GM21423 (cell line): ENCODE results near the gene ZBTB3.
A peak's percentile ranks its signal among the peaks of the same experiment; 100 is the strongest.
"Not testable (repeated sequence)": the region's sequence is repeated elsewhere in the genome, so short reads cannot be mapped to it uniquely, and the experiment has no call there.

Source experiments
- ATAC-seq: cut with Tn5 transposase; IDR thresholded peaks from one replicate; pipeline ENCODE4 v1.9.1; 2021; ENCODE audit warnings: mild to moderate bottlenecking, moderate library complexity; ENCODE audit not compliant: unreplicated experiment

The ZBTB3 gene

DNA sequence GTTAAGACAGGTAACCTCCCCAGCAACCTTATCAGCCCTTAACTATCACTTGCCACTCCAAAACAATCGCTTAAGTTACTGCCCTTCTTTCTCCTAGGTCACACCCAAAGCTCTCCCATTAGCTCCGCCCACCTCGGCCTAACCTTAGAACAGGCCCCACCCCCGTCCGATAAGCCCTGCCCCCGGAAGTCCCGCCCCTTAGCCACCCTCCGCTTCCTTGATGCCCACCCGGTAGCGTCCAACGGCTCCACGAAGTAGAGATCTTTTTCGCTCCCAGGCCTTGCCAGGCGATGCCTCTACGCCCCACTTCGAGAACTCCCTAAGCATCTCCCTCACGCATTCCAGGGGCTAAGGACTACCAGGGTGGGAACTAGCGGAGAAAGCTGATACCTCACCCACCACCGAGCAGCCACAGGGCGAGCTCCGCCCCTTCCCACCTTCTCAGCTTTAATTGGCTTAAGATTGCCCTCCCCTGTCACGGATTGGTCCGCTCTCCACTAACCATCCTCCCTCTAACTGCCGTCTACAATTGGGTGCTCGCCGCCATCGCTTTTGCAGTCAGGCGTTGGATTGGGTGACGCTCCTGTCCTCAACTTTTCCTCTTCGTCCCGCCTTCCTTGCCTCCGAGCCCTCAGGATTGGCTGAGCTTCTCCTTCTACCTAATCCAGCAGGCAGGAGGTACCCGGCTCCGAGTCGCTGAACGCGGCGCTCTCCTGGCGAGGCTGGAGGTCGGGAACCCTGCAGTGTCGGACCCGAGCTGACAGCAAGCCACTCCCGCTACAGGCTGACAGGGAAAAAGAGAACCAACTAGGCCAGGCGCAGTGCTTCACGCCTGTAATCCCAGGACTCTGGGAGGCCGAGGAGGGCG, at the start of gene ZBTB3:
TSS of gene ZBTB3 (minus strand) at position 425 of the 868 bp plus-strand sequence. CDS start 496 bp downstream, outside the sequence.
- peak; percentile 94 for ATAC-seq

- ATAC-seq, result no peak
Measured at GRCh38 chr11:62801071-62801470, 47.1 kb upstream of the ZBTB3 start.

GRCh38 chr11:62799486-62799885, 45.5 kb upstream of the ZBTB3 start:
- ATAC-seq, result no peak

DNA sequence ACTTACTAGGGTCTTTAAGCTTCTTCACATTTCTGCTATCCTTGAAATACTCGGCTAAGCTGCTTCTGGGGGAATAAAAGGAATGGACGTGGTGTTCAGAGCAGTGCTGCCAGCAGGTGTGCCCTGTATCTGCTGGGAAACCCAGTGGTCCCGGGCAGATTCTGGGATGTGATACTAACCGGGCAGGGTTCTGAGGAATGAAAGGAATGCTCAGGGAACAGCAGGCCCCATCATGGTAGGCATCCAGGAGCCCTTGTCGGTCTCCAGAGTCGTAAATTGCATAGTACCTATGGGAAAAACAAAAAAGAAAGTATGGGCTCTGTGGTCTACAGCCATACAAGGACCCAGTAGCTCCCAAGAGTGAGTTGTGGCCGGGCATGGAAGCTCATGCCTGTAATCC, 42.3 kb upstream of the ZBTB3 start:
- no peak for ATAC-seq

- ATAC-seq, result no peak
Measured at GRCh38 chr11:62794201-62794775, 40.3 kb upstream of the ZBTB3 start.

- no peak for ATAC-seq
Measured at GRCh38 chr11:62792202-62792575, 38.2 kb upstream of the ZBTB3 start.

DNA sequence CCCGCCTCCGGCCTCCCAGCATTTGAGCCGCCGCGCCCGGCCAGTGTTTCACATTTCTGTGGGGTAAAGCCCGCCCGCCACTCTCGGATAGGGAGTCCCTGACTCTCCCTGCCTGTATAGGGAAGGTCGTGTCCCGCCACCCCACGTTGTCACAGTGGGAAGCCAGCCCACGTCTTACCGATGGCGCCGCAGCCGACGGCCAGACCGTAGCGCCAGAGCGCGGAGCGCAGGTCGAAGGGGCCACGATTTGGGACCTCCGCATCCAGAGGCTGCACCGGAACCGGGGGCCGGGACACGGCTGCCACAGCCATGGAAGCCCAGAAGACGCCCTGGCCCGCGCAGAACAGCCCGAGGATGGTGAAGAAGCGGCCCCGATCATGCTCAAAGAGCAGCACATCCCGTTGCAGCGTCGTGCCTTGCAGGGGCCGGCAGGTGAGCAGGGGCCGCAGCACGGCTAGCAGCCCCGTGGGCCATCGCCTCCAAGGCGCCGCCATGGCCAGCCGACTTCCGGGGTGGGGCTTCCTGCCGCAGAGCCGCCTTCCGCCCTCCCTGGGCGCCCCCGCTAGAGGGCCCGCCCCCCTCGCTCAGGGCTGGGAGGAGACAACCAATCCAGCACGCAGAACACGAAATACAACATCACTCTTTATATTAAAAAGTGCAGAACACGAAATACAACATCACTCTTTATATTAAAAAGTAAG, 37.7 kb upstream of the ZBTB3 start, which contains the start of gene TMEM223:
TSS of gene TMEM223 (minus strand) at position 506 of the 701 bp plus-strand sequence. CDS start at position 494, 12 bp downstream.
- peak; percentile 62 for ATAC-seq

DNA sequence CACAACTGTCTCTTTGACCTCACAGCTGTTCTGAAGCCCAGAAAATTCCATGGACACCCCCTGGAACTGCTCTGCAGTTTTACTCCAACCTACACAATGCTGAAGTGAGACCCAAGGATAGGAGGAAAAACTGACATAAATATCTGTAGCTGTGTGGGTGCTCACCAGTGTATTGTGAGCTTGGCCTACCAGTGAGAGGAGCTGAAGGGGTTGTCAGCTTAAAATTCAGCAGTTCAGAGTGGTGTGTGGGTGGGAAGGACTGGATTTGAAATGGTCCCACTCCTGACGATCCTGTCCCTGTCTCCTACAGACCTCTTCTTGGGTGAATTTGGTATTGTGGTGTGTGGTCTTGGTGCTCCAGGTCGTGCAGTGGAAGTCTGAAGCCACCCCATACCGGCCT, 35.6 kb upstream of the ZBTB3 start:
- ATAC-seq, result no peak

DNA sequence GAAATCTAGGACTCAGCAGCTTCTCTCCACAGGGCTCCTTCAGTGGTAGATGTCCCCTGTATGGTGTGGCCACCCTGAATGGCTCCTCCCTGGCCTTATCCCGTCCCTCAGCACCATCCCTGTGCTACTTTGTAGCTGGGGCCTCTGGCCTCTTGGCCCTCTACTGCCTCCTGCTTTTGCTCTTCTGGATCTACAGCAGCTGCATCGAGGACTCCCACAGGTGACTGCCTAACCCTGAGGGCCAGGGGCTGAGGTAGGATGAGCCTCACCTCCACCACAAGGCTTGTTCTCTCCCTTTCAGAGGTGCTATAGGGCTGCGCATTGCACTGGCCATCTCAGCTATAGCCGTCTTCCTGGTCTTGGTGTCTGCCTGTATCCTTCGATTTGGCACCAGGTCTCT, 35.0 kb upstream of the ZBTB3 start:
- ATAC-seq, result no peak

- ATAC-seq, result peak; percentile 65
Measured at GRCh38 chr11:62787005-62787759, 33.2 kb upstream of the ZBTB3 start, which contains the start of gene TMEM179B. Gene TMEM179B, plus strand, starts transcription at chr11:62787402. Its CDS starts 30 bp downstream, at chr11:62787432.

GRCh38 chr11:62786318-62787004, 32.5 kb upstream of the ZBTB3 start:
- ATAC-seq, result peak; percentile 62

DNA sequence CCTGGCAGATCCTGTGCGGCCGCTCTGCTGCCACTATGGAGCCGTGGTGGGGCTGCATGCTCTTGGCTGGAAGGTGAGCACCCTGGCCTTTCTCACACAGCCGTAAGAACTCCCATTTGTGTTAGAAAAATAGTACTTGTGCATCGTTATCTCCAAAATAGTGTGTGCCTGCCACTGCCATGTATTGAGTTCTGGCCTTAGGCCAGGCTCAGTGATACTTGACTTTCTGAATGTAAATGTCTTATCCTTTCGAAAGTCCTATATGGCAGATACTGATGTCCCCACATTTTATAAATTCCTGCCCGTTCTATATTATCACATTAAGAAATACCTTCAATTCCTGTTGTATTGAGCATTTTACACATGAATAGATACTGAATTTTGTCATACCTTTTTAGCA, 28.8 kb upstream of the ZBTB3 start:
- no peak for ATAC-seq

GRCh38 chr11:62778441-62778840, 24.5 kb upstream of the ZBTB3 start:
- no peak for ATAC-seq

DNA sequence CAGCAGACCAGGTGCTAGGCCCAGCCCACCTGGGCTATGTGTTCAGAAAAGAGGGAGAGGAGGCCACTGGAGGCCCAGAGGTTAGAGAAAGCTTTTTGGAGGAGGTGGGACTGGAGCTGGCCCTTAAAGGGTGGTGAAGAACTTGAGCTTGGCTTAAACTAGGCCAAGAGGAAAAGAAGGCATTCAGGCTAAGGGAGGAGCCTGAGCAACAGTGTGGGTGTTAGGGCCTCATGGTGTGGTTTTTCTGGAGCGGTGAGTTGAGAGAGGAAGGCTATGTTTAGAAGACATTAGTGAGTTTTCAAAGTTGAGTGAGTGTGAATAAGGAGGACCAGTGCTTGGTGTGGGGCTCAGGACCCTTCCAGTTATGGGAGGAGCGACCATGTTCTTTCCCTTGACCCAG, 23.4 kb upstream of the ZBTB3 start:
- no peak for ATAC-seq

DNA sequence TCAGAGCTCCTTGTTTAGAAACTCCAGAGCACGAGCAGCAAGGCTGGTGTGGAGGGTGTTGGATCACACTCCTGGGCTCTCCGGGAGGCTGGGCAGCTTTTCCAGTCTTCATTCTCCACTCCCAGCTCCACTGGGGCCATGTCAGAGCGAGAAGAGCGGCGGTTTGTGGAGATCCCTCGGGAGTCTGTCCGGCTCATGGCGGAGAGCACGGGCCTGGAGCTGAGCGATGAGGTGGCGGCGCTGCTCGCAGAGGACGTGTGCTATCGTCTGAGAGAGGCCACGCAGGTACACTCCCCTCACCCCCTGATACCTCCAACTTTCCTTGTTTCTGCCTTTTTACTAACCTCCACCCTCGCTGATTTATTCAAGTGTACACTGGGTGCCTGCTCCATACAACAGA, 21.7 kb upstream of the ZBTB3 start:
- ATAC-seq, result no peak

DNA sequence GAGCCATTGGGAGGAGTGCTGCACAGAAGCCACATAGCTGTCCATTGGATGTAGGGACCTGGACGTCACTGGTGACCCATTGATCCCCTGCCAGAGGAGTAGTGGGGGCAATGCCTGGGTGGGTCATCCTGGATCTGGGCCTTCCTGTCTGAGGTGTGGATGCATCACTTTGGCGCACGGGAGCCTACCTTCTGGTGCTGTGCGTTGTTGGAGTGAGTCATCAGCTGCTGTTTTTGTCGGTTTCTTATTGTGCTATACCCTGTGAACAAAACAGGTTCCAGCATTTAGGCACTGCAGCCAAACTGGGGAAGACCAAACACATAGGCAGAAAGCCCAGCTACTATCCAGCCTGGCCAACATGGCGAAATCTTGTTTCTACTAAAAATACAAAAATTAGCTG, 20.4 kb upstream of the ZBTB3 start:
- ATAC-seq, result no peak

- peak; percentile 79 for ATAC-seq
Measured at GRCh38 chr11:62771144-62772021, 17.4 kb upstream of the ZBTB3 start, which contains the start of gene TAF6L. Gene TAF6L, plus strand, starts transcription at chr11:62771396. Its CDS starts 4,388 bp downstream, at chr11:62775784.

DNA sequence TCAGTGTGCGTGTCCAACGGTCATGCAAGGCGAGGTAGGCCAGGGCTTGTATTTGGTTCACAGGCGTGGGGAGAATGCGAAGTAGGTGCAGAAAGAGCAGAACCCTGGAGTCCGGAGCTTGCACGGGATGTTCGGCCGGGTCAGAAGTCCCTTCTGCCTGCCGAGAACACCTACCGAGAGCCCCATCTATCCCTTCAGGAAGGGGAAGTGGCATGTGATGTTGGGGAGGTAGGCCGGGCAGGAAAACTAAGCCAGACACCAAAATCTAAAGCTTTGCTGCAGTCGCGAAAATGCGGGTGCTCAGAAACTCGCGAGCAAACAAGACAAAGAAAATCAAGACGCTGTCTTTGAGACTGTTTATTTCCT, 16.8 kb upstream of the ZBTB3 start:
- peak; percentile 7 for ATAC-seq

GRCh38 chr11:62760867-62761227, 6.9 kb upstream of the ZBTB3 start:
- not testable (repeated sequence) for ATAC-seq
